PFSK-1 (cell line): ENCODE measurements around the gene ZMAT3.

Experiments
- FOXP2 ChIP-seq: optimal IDR thresholded peaks from 2 replicates; pipeline ENCODE3; 2011; ENCODE audit warnings: borderline replicate concordance, control low read depth, inconsistent platforms; ENCODE audit not compliant: insufficient read depth; ENCODE audit errors: extremely low read length, extremely low read depth
- POLR2AphosphoS5 ChIP-seq: IDR thresholded peaks from 2 replicates; pipeline ENCODE4 v1.6.1; 2012; ENCODE audit warnings: low read depth, mild to moderate bottlenecking, control low read depth, low read length, moderate library complexity
- SIN3A ChIP-seq: IDR thresholded peaks from 2 replicates; pipeline ENCODE4 v1.6.1; 2012; ENCODE audit warnings: mild to moderate bottlenecking, low read length, moderate library complexity, borderline replicate concordance; ENCODE audit not compliant: insufficient read depth
- TAF1 ChIP-seq: IDR thresholded peaks from 2 replicates; pipeline ENCODE4 v1.6.1; 2012; ENCODE audit warnings: low read length, control low read depth, borderline replicate concordance; ENCODE audit not compliant: insufficient read depth
- TF ChIP-seq, protein P1 (sequence below), 2 experiments: IDR thresholded peaks; 2 replicates each; pipeline versions ENCODE4 v1.6.1 to v1.8.0; 2011 to 2012; ENCODE audit warnings: low read depth in 2 of 2, low read length in 2 of 2, control low read depth in 1 of 2, inconsistent platforms in 1 of 2, mild to moderate bottlenecking in 1 of 2, moderate library complexity in 1 of 2; ENCODE audit not compliant: insufficient read depth in 1 of 2

The ZMAT3 gene

DNA sequence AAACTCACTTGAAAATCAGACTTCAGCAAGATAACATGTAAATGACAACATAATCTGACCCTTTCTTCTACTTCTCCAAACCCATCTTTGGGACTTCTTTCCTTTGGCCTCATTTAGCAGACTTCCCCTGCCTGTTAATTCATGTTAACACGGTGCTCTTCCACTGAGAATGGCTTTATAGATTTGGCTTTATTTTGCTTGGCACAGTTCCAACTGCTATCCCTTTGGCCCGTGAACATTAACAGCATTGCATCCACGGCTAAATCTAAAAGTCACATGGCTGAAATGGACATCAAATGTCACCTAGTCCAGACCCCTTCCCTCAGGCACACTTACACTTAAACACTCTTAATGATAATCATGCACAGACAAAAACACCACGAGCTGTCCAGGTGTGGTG, 3.8 kb downstream of the ZMAT3 start:
- TF ChIP-seq SIN3A (no peak), POLR2AphosphoS5 (no peak), FOXP2 (no peak), TAF1 (no peak)
- TF ChIP-seq, protein P1, sequence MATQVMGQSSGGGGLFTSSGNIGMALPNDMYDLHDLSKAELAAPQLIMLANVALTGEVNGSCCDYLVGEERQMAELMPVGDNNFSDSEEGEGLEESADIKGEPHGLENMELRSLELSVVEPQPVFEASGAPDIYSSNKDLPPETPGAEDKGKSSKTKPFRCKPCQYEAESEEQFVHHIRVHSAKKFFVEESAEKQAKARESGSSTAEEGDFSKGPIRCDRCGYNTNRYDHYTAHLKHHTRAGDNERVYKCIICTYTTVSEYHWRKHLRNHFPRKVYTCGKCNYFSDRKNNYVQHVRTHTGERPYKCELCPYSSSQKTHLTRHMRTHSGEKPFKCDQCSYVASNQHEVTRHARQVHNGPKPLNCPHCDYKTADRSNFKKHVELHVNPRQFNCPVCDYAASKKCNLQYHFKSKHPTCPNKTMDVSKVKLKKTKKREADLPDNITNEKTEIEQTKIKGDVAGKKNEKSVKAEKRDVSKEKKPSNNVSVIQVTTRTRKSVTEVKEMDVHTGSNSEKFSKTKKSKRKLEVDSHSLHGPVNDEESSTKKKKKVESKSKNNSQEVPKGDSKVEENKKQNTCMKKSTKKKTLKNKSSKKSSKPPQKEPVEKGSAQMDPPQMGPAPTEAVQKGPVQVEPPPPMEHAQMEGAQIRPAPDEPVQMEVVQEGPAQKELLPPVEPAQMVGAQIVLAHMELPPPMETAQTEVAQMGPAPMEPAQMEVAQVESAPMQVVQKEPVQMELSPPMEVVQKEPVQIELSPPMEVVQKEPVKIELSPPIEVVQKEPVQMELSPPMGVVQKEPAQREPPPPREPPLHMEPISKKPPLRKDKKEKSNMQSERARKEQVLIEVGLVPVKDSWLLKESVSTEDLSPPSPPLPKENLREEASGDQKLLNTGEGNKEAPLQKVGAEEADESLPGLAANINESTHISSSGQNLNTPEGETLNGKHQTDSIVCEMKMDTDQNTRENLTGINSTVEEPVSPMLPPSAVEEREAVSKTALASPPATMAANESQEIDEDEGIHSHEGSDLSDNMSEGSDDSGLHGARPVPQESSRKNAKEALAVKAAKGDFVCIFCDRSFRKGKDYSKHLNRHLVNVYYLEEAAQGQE (IDR thresholded peaks at IDR 0.05; ENCODE audit: insufficient read depth in 1 of 2, low read depth in 2 of 2, low read length in 2 of 2) = no peak

DNA sequence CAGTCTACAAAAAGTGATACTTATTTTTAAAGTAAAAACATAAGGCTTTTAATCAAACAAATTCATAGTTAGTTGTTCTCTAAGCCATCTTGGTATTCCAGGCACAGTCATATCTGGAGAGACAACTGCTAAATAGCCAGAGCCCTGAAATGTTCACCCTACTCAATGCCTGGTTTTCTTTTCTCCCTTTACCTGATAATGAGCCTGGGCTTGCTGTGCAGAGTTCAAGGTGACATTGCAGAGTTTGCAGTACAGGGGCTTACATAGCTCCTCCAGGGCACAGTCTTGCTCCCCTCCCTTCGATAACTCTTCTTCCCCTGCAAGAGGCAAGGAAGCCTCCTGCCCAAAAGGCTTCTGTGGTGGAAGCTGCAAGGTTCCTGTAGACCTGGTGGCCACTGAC, 4.3 kb downstream of the ZMAT3 start:
- no peak for TF ChIP-seq FOXP2
- TF ChIP-seq TAF1 = no peak
- TF ChIP-seq SIN3A = no peak
- TF ChIP-seq POLR2AphosphoS5 = no peak
- TF ChIP-seq, protein P1 (IDR thresholded peaks at IDR 0.05; ENCODE audit: insufficient read depth in 1 of 2, low read depth in 2 of 2, low read length in 2 of 2) = no peak

DNA sequence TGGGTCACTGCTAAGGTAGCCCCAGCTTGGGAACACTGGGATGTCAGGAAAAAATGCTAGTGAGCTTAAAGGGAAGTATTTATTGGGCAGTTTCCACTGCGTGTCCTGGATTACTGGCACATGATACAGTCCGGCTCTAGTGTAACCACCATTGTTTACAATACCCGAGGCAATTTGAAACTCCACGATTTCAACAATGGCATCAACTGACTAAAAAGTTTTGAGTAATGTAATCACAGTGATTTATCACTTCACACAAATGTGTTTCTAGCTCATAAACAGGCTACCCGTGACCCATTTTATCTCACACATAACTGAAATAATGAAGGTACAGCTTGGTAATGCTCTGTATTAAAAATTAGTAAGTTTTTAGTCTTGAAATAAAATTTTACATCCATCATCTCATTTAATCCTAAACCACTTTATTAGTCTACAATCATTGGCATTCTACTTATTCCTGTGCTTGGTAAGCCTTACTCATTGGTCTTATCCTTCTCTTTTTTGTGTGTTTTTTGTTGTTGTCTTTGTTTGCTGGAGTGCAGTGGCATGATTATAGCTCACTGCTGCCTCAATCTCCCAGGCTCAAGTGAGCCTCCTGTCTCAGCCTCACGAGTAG, 7.6 kb downstream of the ZMAT3 start:
- no peak for TF ChIP-seq POLR2AphosphoS5
- no peak for TF ChIP-seq FOXP2
- TF ChIP-seq, protein P1 (IDR thresholded peaks at IDR 0.05; ENCODE audit: insufficient read depth in 1 of 2, low read depth in 2 of 2, low read length in 2 of 2) = no peak
- no peak for TF ChIP-seq SIN3A
- TF ChIP-seq TAF1 = no peak

DNA sequence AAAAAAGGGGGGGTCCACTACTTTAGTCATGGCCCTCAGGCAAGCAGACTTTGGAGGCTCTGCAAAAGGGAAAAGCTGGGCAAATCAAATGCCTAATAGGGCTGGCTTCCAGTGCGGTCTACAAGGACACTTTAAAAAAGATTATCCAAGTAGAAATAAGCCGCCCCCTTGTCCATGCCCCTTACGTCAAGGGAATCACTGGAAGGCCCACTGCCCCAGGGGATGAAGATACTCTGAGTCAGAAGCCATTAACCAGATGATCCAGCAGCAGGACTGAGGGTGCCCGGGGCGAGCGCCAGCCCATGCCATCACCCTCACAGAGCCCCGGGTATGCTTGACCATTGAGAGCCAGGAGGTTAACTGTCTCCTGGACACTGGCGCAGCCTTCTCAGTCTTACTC, 15.3 kb downstream of the ZMAT3 start:
- no peak for TF ChIP-seq FOXP2
- TF ChIP-seq, protein P1 (IDR thresholded peaks at IDR 0.05; ENCODE audit: insufficient read depth in 1 of 2, low read depth in 2 of 2, low read length in 2 of 2) = no peak
- no peak for TF ChIP-seq TAF1
- TF ChIP-seq SIN3A = no peak
